Muscle of arm (tissue), 12 donors: ENCODE measurements around the gene AP2B1. TPM values are rescaled to one million over a fixed set of nuclear protein-coding genes. Genes with fewer than 3 reads are reported as not detected.
"Not testable (repeated sequence)": the region's sequence is repeated elsewhere in the genome, so short reads cannot be mapped to it uniquely, and the experiment has no call there.

Experiments used
- DNase-seq: peaks from one replicate; pipeline ENCODE4 v3.0.0-alpha.2; 2013
- polyA plus RNA-seq, 12 donors: library from polyadenylated mRNA; unstranded; fragments of 120-200 nt; gene quantifications; one replicate each; pipeline ENCODE4 v1.2.1, GENCODE V29; 2013; ENCODE audit not compliant: insufficient read length in 12 of 12

AP2B1 gene
- polyA plus RNA-seq, 12 donors, result 75.5 to 97.8 (median 81.7) TPM; not detected in 1

GRCh38 chr17:35745246-35745645 lies 158.1 kb downstream of the AP2B1 start:
- DNase-seq, result no peak

GRCh38 chr17:35745749-35746320 lies 158.7 kb downstream of the AP2B1 start:
- no peak for DNase-seq

GRCh38 chr17:35747540-35748017 lies 160.5 kb downstream of the AP2B1 start:
- DNase-seq, result peak; percentile 81

GRCh38 chr17:35748341-35748841 lies 161.3 kb downstream of the AP2B1 start:
- no peak for DNase-seq

- no peak for DNase-seq
Observed at GRCh38 chr17:35748979-35749378, 161.9 kb downstream of the AP2B1 start.

GRCh38 chr17:35749560-35750412 lies 162.7 kb downstream of the AP2B1 start:
- DNase-seq, result no peak

- DNase-seq, result no peak
Observed at GRCh38 chr17:35750526-35751395, 163.6 kb downstream of the AP2B1 start.

GRCh38 chr17:35751541-35751940 lies 164.4 kb downstream of the AP2B1 start:
- not testable (repeated sequence) for DNase-seq

GRCh38 chr17:35752471-35752870 lies 165.3 kb downstream of the AP2B1 start:
- DNase-seq, result no peak

GRCh38 chr17:35752945-35753764 lies 166.0 kb downstream of the AP2B1 start, which contains the start of gene GAS2L2:
Gene GAS2L2, minus strand, starts transcription at chr17:35753239. Its CDS starts 389 bp downstream, at chr17:35752850.
- no peak for DNase-seq

GRCh38 chr17:35757243-35757642 lies 170.1 kb downstream of the AP2B1 start:
- DNase-seq, result no peak

GRCh38 chr17:35760587-35760986 lies 173.5 kb downstream of the AP2B1 start, which contains the start of gene C17orf50:
Gene C17orf50, plus strand, starts transcription at chr17:35760887. Its CDS starts 55 bp downstream, at chr17:35760942.
- DNase-seq, result no peak

- no peak for DNase-seq
Observed at GRCh38 chr17:35761601-35762000, 174.5 kb downstream of the AP2B1 start.

GRCh38 chr17:35763767-35764122 lies 176.6 kb downstream of the AP2B1 start:
- DNase-seq, result no peak

GRCh38 chr17:35764123-35764991 lies 177.2 kb downstream of the AP2B1 start:
- DNase-seq, result peak; percentile 89

- DNase-seq, result no peak
Observed at GRCh38 chr17:35765086-35765710, 178.1 kb downstream of the AP2B1 start.

- DNase-seq, result no peak
Observed at GRCh38 chr17:35765756-35766488, 178.8 kb downstream of the AP2B1 start.

- DNase-seq, result no peak
Observed at GRCh38 chr17:35766489-35766877, 179.4 kb downstream of the AP2B1 start.
